ENCODE data around the gene CPA1. TPM values are rescaled to one million over a fixed set of nuclear protein-coding genes. Genes with fewer than 3 reads are reported as not detected.

CPA1 gene
- total and polyA plus RNA-seq, 9 of the 15 experiments (the other 6 are each of a cell fraction or from before 2014, with no cell fraction given) = 6.5 TPM; not detected in 8

DNA sequence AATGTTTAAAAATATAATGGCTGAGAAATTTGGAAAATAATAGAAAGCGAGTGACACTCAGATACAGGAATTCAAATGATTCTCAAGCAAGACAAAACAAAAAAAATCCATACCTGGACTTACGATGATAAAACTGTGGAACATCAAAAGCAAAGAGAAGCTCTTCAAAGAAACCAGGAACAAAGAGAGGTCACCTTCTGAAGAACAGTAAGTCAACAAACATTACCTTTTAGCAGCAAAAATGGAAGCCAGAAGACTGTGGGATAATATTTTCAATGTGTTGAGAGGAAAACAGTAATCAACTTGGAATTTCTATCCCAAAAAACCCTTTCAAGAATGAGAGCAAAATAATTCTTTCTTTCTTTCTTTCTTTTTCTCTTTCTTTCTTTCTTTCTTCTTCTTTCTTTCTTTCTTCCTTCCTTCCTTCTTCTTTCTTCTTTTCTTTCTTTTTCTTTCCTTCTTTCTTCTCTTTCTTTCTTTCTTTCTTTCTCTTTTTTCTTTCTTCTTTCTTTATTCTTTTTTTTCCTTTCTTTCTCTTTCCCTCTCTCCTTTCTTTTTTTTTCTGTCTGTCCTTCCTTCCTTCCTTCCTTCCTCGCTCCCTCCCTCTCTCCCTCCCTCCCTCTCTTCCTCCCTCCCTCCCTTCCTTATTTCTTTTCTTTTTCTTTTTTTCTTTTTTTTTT, 37.5 kb upstream of the CPA1 start (continued):
- TF ChIP-seq PRPF4 (IDR thresholded peaks at IDR 0.05; ENCODE audit: insufficient read depth, low read depth, low read length, poor library complexity, severe bottlenecking) = no peak
- no peak for TF ChIP-seq NFRKB (IDR thresholded peaks at IDR 0.05; ENCODE audit: low read depth)
- TF ChIP-seq, protein P1, sequence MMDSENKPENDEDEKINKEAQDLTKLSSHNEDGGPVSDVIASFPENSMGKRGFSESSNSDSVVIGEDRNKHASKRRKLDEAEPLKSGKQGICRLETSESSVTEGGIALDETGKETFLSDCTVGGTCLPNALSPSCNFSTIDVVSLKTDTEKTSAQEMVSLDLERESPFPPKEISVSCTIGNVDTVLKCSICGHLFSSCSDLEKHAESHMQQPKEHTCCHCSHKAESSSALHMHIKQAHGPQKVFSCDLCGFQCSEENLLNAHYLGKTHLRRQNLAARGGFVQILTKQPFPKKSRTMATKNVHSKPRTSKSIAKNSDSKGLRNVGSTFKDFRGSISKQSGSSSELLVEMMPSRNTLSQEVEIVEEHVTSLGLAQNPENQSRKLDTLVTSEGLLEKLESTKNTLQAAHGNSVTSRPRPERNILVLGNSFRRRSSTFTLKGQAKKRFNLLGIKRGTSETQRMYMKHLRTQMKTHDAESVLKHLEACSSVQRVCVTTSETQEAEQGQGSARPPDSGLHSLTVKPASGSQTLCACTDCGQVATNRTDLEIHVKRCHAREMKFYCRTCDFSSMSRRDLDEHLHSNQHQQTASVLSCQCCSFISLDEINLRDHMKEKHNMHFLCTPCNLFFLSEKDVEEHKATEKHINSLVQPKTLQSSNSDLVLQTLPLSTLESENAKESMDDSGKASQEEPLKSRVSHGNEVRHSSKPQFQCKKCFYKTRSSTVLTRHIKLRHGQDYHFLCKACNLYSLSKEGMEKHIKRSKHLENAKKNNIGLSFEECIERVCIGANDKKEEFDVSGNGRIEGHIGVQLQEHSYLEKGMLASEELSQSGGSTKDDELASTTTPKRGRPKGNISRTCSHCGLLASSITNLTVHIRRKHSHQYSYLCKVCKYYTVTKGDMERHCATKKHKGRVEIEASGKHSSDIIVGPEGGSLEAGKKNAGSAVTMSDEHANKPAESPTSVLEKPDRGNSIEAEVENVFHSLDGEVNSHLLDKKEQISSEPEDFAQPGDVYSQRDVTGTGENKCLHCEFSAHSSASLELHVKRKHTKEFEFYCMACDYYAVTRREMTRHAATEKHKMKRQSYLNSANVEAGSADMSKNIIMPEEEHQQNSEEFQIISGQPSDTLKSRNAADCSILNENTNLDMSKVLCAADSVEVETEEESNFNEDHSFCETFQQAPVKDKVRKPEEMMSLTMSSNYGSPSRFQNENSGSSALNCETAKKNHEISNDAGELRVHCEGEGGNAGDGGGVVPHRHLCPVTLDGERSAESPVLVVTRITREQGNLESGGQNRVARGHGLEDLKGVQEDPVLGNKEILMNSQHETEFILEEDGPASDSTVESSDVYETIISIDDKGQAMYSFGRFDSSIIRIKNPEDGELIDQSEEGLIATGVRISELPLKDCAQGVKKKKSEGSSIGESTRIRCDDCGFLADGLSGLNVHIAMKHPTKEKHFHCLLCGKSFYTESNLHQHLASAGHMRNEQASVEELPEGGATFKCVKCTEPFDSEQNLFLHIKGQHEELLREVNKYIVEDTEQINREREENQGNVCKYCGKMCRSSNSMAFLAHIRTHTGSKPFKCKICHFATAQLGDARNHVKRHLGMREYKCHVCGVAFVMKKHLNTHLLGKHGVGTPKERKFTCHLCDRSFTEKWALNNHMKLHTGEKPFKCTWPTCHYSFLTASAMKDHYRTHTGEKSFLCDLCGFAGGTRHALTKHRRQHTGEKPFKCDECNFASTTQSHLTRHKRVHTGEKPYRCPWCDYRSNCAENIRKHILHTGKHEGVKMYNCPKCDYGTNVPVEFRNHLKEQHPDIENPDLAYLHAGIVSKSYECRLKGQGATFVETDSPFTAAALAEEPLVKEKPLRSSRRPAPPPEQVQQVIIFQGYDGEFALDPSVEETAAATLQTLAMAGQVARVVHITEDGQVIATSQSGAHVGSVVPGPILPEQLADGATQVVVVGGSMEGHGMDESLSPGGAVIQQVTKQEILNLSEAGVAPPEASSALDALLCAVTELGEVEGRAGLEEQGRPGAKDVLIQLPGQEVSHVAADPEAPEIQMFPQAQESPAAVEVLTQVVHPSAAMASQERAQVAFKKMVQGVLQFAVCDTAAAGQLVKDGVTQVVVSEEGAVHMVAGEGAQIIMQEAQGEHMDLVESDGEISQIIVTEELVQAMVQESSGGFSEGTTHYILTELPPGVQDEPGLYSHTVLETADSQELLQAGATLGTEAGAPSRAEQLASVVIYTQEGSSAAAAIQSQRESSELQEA (IDR thresholded peaks at IDR 0.05; ENCODE audit: low read depth) = 0 out of 2 replicates have a peak, but pooled peaks have one; percentile 11
- TF ChIP-seq, protein P2, sequence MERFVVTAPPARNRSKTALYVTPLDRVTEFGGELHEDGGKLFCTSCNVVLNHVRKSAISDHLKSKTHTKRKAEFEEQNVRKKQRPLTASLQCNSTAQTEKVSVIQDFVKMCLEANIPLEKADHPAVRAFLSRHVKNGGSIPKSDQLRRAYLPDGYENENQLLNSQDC (CRISPR knock-in tag; IDR thresholded peaks at IDR 0.05) = no peak
- TF ChIP-seq, protein P3, sequence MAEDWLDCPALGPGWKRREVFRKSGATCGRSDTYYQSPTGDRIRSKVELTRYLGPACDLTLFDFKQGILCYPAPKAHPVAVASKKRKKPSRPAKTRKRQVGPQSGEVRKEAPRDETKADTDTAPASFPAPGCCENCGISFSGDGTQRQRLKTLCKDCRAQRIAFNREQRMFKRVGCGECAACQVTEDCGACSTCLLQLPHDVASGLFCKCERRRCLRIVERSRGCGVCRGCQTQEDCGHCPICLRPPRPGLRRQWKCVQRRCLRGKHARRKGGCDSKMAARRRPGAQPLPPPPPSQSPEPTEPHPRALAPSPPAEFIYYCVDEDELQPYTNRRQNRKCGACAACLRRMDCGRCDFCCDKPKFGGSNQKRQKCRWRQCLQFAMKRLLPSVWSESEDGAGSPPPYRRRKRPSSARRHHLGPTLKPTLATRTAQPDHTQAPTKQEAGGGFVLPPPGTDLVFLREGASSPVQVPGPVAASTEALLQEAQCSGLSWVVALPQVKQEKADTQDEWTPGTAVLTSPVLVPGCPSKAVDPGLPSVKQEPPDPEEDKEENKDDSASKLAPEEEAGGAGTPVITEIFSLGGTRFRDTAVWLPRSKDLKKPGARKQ (CRISPR knock-in tag; IDR thresholded peaks at IDR 0.05) = no peak
- TF ChIP-seq NELFE (IDR thresholded peaks at IDR 0.05; ENCODE audit: insufficient read depth, insufficient read length) = no peak
- no peak for TF ChIP-seq PTBP1 (IDR thresholded peaks at IDR 0.05; ENCODE audit: low read depth, low read length)
- TF ChIP-seq MCM2 (IDR thresholded peaks at IDR 0.05; ENCODE audit: low read depth) = no peak
- no peak for TF ChIP-seq GTF2F1 (IDR thresholded peaks at IDR 0.05; ENCODE audit: low read depth, low read length)
- no peak for TF ChIP-seq RBM22 (IDR thresholded peaks at IDR 0.05; ENCODE audit: low read depth, low read length, poor library complexity, severe bottlenecking)

All from K562 (cell line).